ENCODE data around the gene PRRT1. TPM values are rescaled to one million over a fixed set of nuclear protein-coding genes. Genes with fewer than 3 reads are reported as not detected.
"Not testable (repeated sequence)": the region's sequence is repeated elsewhere in the genome, so short reads cannot be mapped to it uniquely, and the experiment has no call there.

Gene PRRT1
- total RNA-seq, 4 donors from 2014 or later: 0.49 to 0.81 (median 0.67) TPM; not detected in 1

- Histone ChIP-seq H3K4me3 (replicated peaks in 1 of 3) (no peak overlapping the region), H3K27me3 (no peaks in the 10 kb centered on the region), H3K36me3 (no peaks in the 10 kb centered on the region), H3K9me3 (no peaks in the 10 kb centered on the region), H3K4me1 (peaks cover 6 to 7% of the 10 kb centered on the region in 2 donors), H3K27ac (no peak overlapping the region)
- TF ChIP-seq POLR2A (IDR thresholded peaks at IDR 0.05) (no peak), CTCF (IDR thresholded peaks at IDR 0.05) (no peak)
- DNase-seq: no peak
- WGBS, 2 donors: 94 to 95% methylated on average over 4 of the region's 4 CpGs
- intact Hi-C loops (cut with DNase I): no loop called here
Observed at GRCh38 chr6:32147401-32148132, 4.2 kb downstream of the PRRT1 start.

- DNase-seq: no peak
- Histone ChIP-seq H3K27ac (no peak overlapping the region), H3K4me1 (no peaks in the 10 kb centered on the region), H3K4me3 (replicated peaks in 1 of 3) (no peak overlapping the region), H3K27me3 (no peaks in the 10 kb centered on the region), H3K9me3 (no peaks in the 10 kb centered on the region), H3K36me3 (no peaks in the 10 kb centered on the region)
- intact Hi-C loops (cut with DNase I): no loop called here
- TF ChIP-seq CTCF (IDR thresholded peaks at IDR 0.05) (no peak), POLR2A (IDR thresholded peaks at IDR 0.05) (no peak)
- 52 to 59% methylated on average over 4 of the region's 4 CpGs for WGBS, 2 donors
Observed at GRCh38 chr6:32146687-32147086, 5.1 kb downstream of the PRRT1 start.

GRCh38 chr6:32146287-32146686, 5.5 kb downstream of the PRRT1 start:
- H3K4me1 ChIP-seq: no peaks in the 10 kb centered on the region
- no peaks in the 10 kb centered on the region for H3K36me3 ChIP-seq
- no peak overlapping the region for H3K27ac ChIP-seq
- H3K27me3 ChIP-seq: no peaks in the 10 kb centered on the region
- 93 to 94% methylated on average over 1 of the region's 1 CpG for WGBS, 2 donors
- no peak overlapping the region for H3K4me3 ChIP-seq (replicated peaks in 1 of 3)
- intact Hi-C loops (cut with DNase I): no loop called here
- no peaks in the 10 kb centered on the region for H3K9me3 ChIP-seq
- TF ChIP-seq CTCF (IDR thresholded peaks at IDR 0.05) (no peak), POLR2A (IDR thresholded peaks at IDR 0.05) (no peak)
- no peak for DNase-seq

GRCh38 chr6:32144238-32144637, 7.5 kb downstream of the PRRT1 start:
- DNase-seq; H3K27me3 ChIP-seq; H3K27ac ChIP-seq; intact Hi-C loops (cut with DNase I); H3K36me3 ChIP-seq; H3K4me3 ChIP-seq (replicated peaks in 1 of 3); H3K4me1 ChIP-seq; H3K9me3 ChIP-seq: not testable (repeated sequence)
- WGBS, 2 donors: 91 to 93% methylated on average over 7 of the region's 7 CpGs

- Histone ChIP-seq H3K4me3 (replicated peaks in 1 of 3) (no peak overlapping the region), H3K27me3 (no peaks in the 10 kb centered on the region), H3K4me1 (peaks cover 6 to 14% of the 10 kb centered on the region in 2 donors), H3K9me3 (no peaks in the 10 kb centered on the region), H3K36me3 (no peaks in the 10 kb centered on the region), H3K27ac (no peak overlapping the region)
- TF ChIP-seq CTCF (IDR thresholded peaks at IDR 0.05) (no peak), POLR2A (IDR thresholded peaks at IDR 0.05) (no peak)
- intact Hi-C loops (cut with DNase I): no loop called here
- WGBS, 2 donors: 74 to 76% methylated on average over 5 of the region's 5 CpGs
- no peak for DNase-seq
Observed at GRCh38 chr6:32140420-32141046, 11.2 kb downstream of the PRRT1 start.

Measured in thyroid gland (tissue), 4 donors.